Sciatic nerve (tissue), 2 donors: Measurements from ENCODE around the gene MLXIPL. TPM values are rescaled to one million over a fixed set of nuclear protein-coding genes. Genes with fewer than 3 reads are reported as not detected.
"Not testable (repeated sequence)": the region's sequence is repeated elsewhere in the genome, so short reads cannot be mapped to it uniquely, and the experiment has no call there.

ENCODE experiments used
- ATAC-seq: fragments of 200-7000 bp; cut with Tn5 transposase; one replicate; pipeline ENCODE4 v1.9.1; 2020; ENCODE audit warnings: mild to moderate bottlenecking, moderate library complexity
- DNase-seq: peaks from one replicate; pipeline ENCODE4 v3.0.0-alpha.2; 2020; ENCODE audit warnings: low spot score
- intact Hi-C: fragments of 100-400 bp; cut with DNase I; formaldehyde crosslinking; loops from one replicate; pipeline ENCODE4 v1.14.2; 2022
- total RNA-seq: library from RNA; stranded (reverse); fragmentation: NEBNext Ultra II Directional; extraction: Animal tissue kit (Norgen Biotek cat#: 25700); gene quantifications from one replicate; pipeline ENCODE4 v1.2.1, GENCODE V29; 2021
- donor health status: DM: no; HTN: no; CAD: no.
- donor health status: DM: no; HTN: no; CAD: no.

Gene MLXIPL
- total RNA-seq, 1 donor from 2014 or later = 23.8 TPM

DNA sequence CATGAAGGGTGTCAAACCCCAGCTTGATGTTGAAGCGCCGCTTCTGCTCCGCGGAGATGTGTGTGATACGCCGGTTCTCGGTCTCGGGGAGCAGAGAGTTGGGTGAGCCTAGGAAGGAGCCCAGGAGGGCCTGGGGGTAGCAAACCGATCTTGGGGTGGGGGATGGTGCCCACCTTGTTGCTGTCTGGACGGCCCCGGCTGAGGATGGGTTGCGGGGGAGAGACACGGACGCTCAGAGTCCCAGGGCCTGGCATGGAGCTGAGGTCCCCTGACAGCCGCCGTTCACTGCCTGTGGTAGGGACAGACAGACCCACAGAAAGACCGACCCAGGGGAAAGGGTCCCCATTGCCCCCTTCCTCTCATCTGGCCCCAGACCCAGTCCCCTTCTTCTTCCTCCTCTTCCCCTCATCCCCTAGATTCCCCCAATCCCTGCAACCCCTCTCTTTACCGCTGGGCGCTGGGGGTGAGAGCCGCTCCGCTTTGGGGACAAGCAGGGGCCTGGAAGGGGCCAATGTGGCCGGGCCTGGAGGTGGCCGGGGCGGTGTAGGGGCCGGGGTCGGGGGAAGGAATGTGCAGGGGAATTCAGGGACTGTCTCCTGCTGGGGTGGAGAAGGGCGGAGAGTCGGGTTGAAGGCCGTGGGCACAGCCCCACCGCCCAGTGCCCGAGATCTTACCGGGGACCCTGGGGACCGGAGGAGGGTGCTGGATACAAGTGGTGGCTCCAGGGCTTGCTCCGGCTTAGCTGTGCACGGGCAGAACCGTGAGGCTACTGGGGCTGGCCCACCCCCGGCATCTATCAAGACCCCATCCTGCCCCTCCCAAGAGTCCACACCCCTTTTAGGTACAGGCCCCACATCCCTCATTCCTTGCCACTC is 27.9 kb downstream of the MLXIPL start:
- intact Hi-C loops = no loop called here
- DNase-seq (no peak), ATAC-seq (no peak)

DNA sequence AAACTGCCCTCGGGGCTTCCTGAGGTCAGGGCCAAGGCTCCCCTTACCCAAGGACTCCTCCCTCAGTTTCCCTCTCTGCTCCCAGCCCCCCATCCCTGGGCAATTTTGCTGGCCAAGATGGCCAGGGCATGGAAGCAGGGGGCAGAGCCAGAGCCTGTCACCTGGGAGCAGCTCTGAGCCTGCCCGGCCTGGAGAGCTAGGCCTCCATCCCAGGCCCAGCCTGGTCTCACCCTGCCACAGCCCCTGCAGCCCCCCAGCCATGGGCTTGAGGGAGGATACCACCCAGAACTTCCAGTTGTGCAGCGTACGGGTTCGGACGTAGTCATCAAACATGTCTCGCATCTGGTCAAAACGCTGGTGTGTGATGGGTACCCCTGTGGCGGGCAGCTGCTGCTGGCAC is 29.0 kb downstream of the MLXIPL start:
- intact Hi-C loops = loop anchor here (1.0 kb wide), 1 partner anchor 31 kb away; no protein-coding TSS in a partner anchor
- DNase-seq (no peak), ATAC-seq (no peak)

DNA sequence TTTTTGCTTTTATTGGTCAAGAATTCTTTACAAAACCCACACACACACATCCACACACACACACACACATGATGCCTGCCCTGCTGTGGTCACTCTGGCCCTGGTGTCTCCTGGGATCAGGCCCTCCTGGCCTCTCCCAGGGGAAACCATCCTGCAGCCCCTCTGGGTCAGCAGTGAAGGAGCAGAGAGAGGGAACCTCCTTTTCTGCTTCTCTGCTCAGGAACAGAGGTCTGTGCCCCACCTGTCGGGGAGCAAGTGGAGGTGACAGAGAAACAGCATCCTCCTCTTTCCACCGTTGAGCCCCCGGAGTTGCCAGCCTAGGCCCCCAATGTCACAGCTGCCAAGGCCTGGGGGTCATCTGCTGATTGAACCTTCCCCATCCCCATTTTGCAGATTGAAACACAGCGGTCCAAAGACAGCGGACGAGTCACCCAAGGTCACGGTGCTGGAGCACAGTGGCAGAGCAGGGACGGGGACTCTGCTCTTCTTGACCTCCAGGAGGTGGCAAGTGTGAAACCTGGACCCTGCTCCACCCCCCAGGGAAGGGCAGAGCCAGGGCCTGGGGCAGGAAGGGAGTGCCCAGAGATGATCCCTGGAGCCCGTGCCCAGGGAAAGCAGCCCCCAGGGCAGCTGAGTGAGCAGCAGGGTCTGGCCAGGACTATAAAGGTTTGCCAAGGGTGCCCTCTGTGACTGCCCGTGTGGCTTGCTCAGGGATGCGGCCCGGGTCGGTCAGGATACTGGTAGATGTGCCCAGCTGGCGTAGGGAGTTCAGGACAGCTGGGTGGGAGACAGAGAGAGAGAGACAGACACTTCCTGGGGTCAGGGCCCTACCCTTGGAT is 30.9 kb downstream of the MLXIPL start:
- intact Hi-C loops = no loop called here
- ATAC-seq (peak; percentile 11), DNase-seq (no peak)

DNA sequence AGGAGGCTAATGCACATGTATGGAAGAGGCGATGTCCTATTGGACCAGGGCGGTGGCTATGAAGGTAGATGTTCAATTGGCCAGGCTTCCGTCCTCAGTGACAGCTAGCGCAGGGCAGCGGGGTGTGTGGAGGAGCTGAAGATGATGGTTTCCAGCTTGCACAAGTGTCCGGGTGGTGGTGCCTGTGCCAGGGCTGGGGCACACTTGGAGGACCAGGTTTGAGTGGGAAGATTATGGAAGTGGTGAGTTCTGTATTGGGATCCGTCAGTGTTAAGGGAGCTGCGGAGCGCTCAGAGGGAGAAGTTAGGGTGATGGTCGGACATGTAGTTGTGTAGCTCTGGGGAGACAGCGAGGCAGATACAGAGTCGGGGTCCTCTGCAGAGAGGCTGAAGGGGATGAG is 37.4 kb downstream of the MLXIPL start:
- ATAC-seq = no peak
- DNase-seq = no peak
- intact Hi-C loops = no loop called here

DNA sequence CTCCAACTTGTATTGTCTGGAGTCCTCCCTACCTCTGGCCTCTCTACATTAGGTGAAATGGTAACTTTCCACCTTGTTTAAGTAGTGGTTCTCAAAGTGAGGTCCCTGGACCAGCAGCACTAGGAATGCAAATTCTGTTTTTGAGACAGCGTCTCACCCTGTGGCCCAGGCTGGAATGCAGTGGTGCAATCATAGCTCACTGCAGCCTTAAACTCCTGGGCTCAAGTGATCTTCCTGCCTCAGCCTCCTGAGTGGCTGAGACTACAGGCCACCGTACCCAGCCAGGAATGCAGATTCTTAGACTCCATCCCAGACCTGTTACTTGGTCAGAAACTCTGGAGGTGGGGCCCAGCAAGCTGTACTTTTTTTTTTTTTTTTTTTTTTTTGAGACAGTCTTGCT is 39.1 kb downstream of the MLXIPL start:
- ATAC-seq (no peak), DNase-seq (no peak)
- intact Hi-C loops = no loop called here

DNA sequence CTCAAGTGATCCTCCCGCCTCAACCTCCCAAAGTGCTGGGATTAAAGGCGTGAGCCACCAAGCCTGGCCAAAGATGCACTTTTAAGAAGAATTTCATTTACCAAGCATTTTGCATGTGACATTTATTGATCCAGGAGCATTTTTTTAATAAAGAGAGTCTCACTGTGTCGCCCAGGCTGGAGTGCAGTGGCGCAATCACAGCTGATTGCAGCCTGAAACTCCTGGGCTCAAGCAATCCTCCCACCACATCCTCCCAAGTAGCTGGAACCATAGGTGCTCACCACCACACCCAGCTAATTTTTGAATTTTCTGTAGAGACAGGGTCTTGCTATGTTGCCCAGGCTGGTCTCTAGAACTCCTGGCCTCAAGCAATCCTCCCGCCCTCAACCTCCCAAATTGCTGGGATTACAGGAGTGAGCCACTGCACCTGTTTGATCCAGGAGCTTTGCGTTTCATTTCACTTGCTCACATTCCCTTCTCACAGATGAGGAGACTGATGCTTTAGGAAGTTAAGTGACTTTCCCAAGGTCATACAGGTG is 41.6 kb downstream of the MLXIPL start:
- no peak for DNase-seq
- intact Hi-C loops = no loop called here
- ATAC-seq = no peak

DNA sequence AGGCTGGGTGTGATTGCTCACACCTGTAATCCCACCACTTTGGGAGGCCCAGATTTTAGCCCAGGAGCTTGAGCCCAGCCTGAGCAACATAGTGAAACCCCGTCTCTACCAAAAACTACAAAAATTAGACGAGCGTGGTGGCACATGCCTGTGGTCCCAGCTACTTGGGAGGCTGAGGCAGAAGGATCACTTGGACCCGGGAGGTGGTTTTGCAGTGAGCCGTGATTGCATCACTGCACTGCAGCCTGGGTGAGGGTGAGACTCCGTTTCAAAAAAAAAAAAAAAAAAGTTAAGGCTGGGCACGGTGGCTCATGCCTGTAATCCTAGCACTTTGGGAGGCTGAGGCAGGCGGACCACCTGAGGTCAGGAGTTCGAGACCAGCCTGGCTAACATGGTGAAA is 43.3 kb downstream of the MLXIPL start:
- DNase-seq, intact Hi-C loops, ATAC-seq: not testable (repeated sequence)

DNA sequence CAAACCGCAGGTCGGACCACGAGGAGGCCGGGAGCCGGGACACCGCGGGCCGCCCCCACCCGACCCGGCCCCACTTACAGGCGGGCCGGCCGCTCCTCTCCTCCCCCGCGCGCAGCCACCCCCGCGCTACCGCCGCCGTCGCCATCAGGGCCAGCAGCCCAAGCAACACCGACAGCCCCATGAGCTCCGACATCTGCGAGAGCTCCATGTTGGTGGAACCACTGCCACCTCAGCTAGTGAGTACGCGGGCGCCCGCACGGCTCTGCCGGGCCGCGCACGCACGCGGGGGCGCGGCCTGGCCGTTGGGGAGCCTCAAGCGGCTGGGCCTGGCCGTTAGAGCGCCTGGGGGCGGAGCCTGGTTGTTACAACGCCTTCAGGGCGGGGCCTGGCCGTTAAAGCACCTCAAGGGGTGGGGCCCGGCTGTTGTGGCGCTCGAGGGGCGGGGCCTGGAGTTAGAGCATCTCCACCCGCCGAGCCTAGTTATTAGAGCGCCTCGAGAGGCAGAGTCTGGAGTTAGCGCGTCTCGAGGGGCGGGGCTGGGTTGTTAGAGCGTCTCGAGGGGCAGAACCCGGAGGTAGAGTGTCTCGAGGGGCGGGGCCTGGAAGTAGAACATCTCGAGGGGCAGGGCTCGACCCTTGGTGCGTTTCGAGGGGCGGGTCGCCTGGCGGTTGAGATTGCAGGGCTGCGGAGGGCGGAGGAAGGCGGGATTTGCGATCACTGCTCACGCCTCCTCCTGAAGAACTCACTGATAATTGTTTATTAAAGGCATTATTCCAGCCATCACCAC is 45.8 kb downstream of the MLXIPL start, which contains the start of gene TBL2:
TSS of gene TBL2 (minus strand) at position 238 of the 787 bp plus-strand sequence. CDS start at position 208, 30 bp downstream.
- ATAC-seq (peak; percentile 97), DNase-seq (peak; percentile 99)
- intact Hi-C loops = no loop called here

DNA sequence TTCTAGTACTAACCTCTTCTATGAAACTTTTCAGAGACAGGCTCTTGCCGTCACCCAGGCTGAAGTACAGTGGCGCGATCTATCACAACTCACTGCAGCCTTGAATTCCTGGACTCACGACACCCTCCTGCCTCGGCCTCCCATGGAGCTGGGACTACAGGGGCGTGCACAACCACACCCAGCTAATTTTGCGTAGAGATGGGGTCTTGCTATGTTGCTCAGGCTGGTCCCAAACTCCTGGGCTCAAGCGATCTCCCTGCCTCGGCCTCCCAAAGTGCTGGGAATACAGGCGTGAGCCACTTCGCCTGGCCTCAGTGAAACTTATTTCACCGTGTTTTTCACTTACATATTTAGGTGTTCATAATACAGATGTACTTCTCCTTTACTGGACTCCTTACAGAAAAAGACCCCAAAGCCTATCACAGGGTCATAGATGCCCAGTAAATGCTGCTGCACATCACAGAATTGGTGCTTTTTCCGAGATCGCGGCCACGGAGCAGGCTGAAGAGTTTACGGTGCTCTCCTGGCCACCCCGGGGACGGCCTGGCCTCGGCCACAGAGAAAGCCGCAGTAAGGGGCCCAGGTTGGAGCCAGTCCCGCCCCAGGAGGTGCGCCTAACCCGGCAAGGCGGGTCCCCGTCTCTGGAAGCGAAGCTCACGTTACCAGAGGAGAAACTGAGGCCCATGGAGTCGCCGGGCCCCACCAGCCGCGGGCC is 46.5 kb downstream of the MLXIPL start:
- ATAC-seq (no peak), DNase-seq (no peak)
- intact Hi-C loops = no loop called here

DNA sequence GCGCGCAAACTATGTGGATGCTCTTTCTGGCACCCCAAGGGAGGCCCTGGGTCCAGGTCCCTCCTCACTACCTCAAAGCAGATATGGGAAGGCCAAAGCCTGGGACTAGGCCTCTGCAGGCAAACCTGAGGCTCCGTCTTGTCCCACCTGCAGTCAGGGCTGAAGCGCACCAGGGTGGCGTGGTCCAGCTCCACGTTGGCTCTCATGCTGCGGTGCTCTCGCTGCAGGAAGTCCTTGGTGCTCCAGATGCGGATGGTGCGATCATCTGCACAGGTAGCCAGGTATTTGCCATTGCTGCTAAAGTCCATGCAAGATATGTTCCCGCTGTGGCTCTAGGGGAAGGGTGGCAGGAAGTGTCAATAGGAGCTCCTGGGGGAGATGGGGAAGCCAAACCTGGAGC is 50.5 kb downstream of the MLXIPL start:
- ATAC-seq = no peak
- intact Hi-C loops = no loop called here

DNA sequence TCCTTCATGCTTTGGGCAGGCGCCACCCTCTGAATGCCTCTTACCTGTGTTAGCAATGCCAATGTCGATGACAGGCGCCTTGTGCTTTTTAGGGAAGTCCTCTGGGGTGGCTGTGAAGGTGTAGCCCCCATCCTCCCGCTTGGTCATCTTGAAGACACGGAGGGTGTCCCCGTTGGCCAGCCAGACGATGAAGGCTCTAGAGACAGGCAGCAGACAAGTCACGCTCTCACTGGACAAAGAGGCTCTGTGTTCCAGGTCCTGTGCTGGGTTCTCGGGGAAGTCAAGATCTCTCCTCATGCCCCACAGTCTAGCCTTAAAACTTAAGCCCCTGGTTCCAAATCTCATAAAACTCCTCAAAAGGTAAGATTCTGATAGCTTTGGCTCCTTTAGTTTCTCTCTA is 51.0 kb downstream of the MLXIPL start:
- intact Hi-C loops = no loop called here
- DNase-seq = no peak
- no peak for ATAC-seq

More for the DNA sequence above, 50.5 kb downstream of the MLXIPL start:
- no peak for DNase-seq

DNA sequence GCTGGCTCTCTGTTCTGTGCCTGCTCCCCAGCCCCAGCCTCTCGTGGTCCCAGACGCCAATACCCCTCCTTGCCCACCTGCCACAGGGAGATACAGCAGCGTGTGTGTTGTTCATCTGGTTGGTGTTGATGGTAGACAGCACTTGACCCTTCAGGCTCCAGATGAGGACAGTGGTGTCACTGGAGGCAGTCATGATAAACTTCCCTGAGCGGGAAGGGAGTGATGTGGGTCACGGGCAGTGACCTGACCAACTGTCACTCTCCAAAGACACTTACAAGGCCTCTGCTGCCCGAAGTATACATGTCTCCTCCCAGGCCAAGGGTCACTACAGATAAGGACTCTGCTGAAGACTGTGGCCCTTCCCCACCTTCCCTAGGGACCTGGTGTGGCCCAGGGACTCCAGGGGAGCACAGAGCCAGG is 51.5 kb downstream of the MLXIPL start:
- DNase-seq = no peak
- intact Hi-C loops = no loop called here
- no peak for ATAC-seq

DNA sequence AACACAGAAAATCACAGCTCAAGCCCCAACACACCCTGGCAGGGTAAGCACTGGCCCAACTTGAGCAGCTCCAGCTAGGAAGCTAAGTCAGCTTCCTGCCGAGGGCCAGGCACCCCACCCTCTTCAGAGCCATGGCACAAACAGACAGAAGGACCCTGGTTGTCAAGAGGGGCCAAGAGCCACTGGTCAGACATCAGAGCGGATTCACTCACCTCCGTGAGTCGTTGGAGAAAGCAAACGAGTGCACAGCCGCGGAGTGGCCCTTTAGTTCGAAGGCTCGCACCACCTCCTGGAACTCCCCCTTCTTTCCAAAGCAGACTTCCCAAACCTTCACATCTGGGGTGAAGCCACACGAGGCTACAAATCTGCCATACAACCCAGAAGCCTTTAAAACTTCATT is 53.3 kb downstream of the MLXIPL start:
- DNase-seq = no peak
- intact Hi-C loops = no loop called here
- ATAC-seq = no peak

DNA sequence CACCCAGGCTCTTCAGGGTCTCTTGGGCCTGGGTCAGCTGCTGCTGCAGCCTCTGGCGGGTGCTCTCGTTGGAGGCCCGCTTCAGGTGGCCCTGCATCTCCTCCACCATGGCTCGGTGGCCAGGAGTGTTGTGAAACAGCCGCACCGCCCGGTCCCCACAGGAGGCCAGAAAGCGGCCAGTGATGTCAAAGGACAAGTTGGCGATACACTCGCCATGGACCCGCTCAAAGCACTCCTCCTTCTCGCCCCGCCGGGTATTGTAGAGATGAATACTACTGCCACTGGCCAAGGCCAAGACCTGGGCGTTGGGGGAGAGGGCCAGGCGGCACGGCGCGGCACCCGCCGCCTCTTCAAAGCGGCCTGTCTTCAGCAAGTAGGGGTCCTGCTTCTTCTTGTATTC is 53.8 kb downstream of the MLXIPL start:
- DNase-seq = no peak
- intact Hi-C loops = no loop called here
- ATAC-seq = no peak

DNA sequence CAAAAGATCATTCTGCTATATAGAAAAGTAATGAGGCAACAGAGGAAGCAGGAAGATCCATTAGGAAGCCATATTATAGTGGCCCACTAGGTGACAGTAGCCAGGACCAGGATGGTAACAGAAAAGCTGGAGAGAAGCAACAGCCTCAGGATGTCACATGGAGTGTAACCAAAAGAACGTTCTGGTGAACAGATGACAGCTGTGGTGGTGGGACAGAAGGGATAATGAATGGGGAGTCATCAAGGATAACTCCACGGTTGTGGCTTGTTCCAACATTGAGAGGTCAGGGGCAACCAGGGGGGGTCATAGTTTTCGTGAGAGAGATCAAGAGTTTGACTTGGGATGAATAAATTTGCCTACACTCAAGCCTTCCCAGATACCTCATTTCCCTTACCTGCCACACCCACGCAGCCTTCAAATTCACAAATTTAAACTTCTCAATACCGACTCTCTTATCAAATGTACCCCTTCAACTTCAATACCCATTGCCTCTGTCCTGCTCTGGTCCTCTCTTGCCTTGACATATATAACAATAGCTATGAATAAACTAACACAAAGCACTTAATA is 55.2 kb downstream of the MLXIPL start:
- ATAC-seq (no peak), DNase-seq (no peak)
- intact Hi-C loops = no loop called here

DNA sequence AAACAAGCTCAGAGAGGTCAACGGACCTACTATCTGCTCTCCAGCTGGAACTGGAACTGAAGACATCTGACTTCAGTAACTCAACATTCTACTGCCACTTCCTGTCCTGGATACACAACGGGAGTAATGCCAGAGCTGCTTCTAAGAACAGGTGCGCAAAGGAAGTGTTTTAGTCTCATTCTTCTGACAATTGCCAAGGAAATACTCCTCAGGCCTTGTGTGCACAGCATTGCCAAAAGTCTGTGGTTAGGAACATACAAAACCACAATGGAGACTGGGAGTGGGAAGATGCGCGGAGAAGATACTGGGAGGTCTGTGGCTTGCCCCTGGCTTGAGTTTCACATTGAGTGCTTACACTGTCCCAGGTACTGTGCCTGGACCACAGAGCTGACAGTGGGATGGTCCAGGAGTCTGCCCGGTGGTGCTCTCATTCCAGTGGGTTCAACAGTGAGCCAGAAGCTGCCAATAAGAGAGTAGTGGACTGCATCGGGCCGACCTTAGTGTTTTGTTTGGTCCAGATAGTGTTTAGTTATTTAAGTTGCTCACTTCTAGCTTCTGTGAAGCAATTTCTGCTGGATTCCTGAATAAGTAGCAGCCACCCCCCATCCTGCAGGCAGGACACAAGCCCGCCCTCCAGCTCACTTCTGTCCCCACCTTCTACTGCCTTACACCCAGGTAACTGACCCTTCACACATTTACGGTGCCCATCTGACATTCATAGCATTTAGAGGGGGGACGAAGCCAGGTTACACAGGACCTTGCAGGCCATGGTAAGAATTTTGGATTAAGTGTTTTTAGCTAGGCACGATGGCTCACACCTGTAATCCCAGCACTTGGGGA is 56.3 kb downstream of the MLXIPL start:
- DNase-seq (no peak), ATAC-seq (no peak)
- intact Hi-C loops = no loop called here

DNA sequence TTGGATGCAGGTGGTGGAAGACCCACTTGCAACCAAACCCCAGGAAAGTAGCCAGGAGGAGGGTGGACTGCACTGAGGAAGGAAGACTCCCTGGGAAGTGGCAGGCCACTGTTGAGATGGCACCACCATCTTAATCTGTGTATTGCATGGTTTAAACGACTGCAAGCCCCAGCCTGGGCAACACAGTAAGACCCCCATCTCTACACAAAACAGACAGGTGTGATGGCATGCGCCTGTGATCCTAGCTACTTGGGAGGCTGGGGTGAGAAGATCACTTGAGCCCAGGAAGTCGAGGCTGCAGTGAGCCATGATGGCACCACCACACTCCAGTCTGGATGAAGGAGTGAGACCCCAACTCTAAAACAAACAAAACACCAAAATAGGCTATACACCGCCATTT is 57.2 kb downstream of the MLXIPL start:
- DNase-seq = no peak
- intact Hi-C loops = no loop called here

More for the DNA sequence above, 57.2 kb downstream of the MLXIPL start:
- ATAC-seq = no peak
